Skin of body (tissue), 1 donor: Measurements from ENCODE around the gene OR14A2. TPM values are rescaled to one million over a fixed set of nuclear protein-coding genes. Genes with fewer than 3 reads are reported as not detected.

Experiments
- total RNA-seq: library from RNA; depleted of rRNA; stranded (reverse); fragments of >200 nt; gene quantifications from one replicate; pipeline ENCODE4 v1.2.3, GENCODE V29; 2014

The OR14A2 gene
- total RNA-seq, 1 donor from 2014 or later, result not detected

Other genes with a start within 250 kb of the OR14A2 start
- gene OR2C3, start 211.7 kb downstream of the OR14A2 start, total RNA-seq, result not detected
- 1.1 TPM for gene GCSAML, start 199.0 kb downstream of the OR14A2 start, total RNA-seq
- gene OR2G2, start 159.8 kb downstream of the OR14A2 start, total RNA-seq, result not detected
- gene OR2G3, start 142.6 kb downstream of the OR14A2 start, total RNA-seq, result not detected
- not detected for gene OR13G1, start 68.4 kb downstream of the OR14A2 start, total RNA-seq
- not detected for gene OR6F1, start 31.5 kb downstream of the OR14A2 start, total RNA-seq
- gene OR14K1, start 9.5 kb downstream of the OR14A2 start, total RNA-seq, result not detected
- gene OR1C1, start 12.4 kb upstream of the OR14A2 start, total RNA-seq, result not detected
- gene OR14A16, start 76.0 kb upstream of the OR14A2 start, total RNA-seq, result not detected
- not detected for gene OR11L1, start 93.8 kb upstream of the OR14A2 start, total RNA-seq
- 7.7 TPM for gene TRIM58, start 109.0 kb upstream of the OR14A2 start, total RNA-seq
- gene OR2W3, start 147.4 kb upstream of the OR14A2 start, total RNA-seq, result 1.8 TPM
- not detected for gene OR2T8, start 172.1 kb upstream of the OR14A2 start, total RNA-seq
- gene OR2AJ1, start 176.7 kb upstream of the OR14A2 start, total RNA-seq, result not detected
- not detected for gene OR2L8, start 200.7 kb upstream of the OR14A2 start, total RNA-seq
- gene OR2AK2, start 217.1 kb upstream of the OR14A2 start, total RNA-seq, result not detected